PFSK-1 (cell line): ENCODE results near the gene SLC25A45.

ENCODE experiments used
- FOXP2 ChIP-seq: optimal IDR thresholded peaks from 2 replicates; pipeline ENCODE3; 2011; ENCODE audit warnings: borderline replicate concordance, control low read depth, inconsistent platforms; ENCODE audit not compliant: insufficient read depth; ENCODE audit errors: extremely low read length, extremely low read depth
- POLR2AphosphoS5 ChIP-seq: IDR thresholded peaks from 2 replicates; pipeline ENCODE4 v1.6.1; 2012; ENCODE audit warnings: low read depth, mild to moderate bottlenecking, control low read depth, low read length, moderate library complexity
- SIN3A ChIP-seq: IDR thresholded peaks from 2 replicates; pipeline ENCODE4 v1.6.1; 2012; ENCODE audit warnings: mild to moderate bottlenecking, low read length, moderate library complexity, borderline replicate concordance; ENCODE audit not compliant: insufficient read depth
- TAF1 ChIP-seq: IDR thresholded peaks from 2 replicates; pipeline ENCODE4 v1.6.1; 2012; ENCODE audit warnings: low read length, control low read depth, borderline replicate concordance; ENCODE audit not compliant: insufficient read depth
- TF ChIP-seq, protein P1 (sequence below), 2 experiments: IDR thresholded peaks; 2 replicates each; pipeline versions ENCODE4 v1.6.1 to v1.8.0; 2011 to 2012; ENCODE audit warnings: low read depth in 2 of 2, low read length in 2 of 2, control low read depth in 1 of 2, inconsistent platforms in 1 of 2, mild to moderate bottlenecking in 1 of 2, moderate library complexity in 1 of 2; ENCODE audit not compliant: insufficient read depth in 1 of 2

SLC25A45 gene

DNA sequence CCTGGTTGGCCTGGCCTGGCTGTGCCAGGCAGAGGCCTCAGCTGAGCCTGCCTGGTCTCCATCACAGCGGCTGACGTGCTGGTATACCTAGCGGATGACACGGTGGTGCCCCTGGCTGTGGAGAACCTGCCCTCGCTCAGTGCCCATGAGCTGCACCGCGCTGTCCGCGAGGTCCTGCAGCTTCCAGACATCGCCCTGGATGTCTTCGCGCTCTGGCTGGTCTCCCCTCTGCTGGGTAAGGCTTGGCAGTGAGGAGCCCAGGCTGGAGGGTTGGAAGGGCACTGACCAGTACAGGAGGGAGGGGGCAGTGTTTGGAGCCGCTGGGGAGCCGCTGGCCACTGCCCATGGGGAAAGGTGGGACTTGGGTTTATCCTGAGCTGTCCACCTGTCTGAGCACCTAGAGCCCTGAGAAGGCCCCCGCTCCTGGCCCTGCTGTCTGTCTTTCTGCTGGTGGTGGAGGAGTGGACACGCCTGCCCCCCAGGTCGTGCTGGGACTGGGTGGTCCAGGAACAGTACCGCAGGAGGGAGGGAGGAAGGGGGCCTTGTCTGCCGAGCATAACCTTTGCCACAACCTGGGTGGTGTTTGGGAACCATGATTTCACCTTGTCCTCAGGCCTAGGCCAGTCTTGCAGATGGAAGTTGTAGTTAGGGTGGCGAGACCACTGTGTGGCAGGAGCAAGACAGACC, 7.0 kb upstream of the SLC25A45 start:
- TF ChIP-seq POLR2AphosphoS5 (no peak), TAF1 (no peak), SIN3A (no peak)

DNA sequence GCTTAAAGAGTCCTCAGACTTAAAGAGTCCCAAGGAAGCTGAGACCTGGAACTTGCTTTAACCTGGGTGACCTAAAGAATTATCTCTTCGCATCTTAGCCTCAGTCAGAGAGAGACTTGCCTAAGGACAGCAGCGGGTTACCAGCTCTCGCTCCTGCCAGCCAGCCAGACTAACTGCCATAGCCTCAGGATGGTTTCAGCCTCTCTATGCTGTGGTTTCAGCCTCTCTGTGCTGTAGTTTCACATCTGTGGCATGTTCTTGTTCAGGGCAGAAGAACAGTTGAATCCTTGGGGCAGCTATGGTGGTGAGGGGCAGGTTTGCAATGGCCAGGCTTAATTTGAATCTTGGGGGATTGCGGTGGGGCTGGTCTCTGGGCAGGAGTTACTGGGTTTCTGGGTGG, 6.3 kb upstream of the SLC25A45 start:
- TF ChIP-seq FOXP2 (no peak), TAF1 (no peak), POLR2AphosphoS5 (peak; percentile 15; the same call in 1 of the 2 replicates)
- TF ChIP-seq, protein P1, sequence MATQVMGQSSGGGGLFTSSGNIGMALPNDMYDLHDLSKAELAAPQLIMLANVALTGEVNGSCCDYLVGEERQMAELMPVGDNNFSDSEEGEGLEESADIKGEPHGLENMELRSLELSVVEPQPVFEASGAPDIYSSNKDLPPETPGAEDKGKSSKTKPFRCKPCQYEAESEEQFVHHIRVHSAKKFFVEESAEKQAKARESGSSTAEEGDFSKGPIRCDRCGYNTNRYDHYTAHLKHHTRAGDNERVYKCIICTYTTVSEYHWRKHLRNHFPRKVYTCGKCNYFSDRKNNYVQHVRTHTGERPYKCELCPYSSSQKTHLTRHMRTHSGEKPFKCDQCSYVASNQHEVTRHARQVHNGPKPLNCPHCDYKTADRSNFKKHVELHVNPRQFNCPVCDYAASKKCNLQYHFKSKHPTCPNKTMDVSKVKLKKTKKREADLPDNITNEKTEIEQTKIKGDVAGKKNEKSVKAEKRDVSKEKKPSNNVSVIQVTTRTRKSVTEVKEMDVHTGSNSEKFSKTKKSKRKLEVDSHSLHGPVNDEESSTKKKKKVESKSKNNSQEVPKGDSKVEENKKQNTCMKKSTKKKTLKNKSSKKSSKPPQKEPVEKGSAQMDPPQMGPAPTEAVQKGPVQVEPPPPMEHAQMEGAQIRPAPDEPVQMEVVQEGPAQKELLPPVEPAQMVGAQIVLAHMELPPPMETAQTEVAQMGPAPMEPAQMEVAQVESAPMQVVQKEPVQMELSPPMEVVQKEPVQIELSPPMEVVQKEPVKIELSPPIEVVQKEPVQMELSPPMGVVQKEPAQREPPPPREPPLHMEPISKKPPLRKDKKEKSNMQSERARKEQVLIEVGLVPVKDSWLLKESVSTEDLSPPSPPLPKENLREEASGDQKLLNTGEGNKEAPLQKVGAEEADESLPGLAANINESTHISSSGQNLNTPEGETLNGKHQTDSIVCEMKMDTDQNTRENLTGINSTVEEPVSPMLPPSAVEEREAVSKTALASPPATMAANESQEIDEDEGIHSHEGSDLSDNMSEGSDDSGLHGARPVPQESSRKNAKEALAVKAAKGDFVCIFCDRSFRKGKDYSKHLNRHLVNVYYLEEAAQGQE (IDR thresholded peaks at IDR 0.05; ENCODE audit: insufficient read depth in 1 of 2, low read depth in 2 of 2, low read length in 2 of 2), result no peak

DNA sequence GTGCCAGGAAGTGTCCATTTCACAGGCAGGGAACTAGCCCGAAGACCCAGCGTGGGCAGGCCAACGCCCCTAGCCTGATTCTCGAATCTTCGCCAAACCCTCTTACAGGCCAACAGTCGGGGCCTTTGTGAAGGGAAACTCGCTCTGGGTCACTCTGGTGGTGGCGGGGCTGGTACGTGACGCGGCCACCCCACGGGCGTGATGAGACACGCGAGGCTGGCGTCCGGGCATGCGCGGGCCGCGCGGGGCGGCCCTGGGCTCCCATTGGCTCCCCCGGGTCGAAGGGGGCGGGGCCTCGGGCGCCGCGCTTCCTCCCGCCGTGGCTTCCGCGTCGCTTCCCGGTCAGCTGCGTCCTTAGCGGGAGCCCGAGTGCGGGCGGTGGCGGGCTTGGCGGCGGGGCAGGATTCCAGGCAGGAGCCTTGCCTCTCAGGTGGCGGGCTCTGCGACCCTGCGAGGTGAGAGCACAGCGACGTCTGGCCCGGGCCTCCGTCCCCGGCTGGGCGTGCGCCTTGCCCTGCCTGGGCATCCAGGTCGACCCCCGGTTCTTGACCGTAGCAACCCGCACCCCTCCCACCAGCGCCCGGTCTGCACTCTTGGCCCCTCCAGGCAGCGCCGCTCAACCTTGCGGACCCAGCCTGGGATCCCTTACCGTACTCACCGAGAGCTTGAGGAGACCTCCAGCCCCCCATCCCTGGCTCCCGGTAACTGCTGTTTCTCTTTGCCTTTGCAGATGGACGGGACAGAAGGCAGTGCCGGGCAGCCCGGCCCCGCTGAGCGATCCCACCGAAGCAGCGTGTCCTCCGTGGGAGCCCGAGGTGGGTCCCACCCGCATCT, 4.1 kb upstream of the SLC25A45 start, which contains the start of gene FRMD8:
FRMD8 (plus strand) TSS at position 331 of the 834 bp plus-strand sequence; CDS start at position 731, 400 bp downstream.
- TF ChIP-seq TAF1, result peak; percentile 78; the same call in 1 of the 2 replicates
- TF ChIP-seq FOXP2, result peak; percentile 12
- TF ChIP-seq SIN3A, result peak; percentile 83; the same call in 1 of the 2 replicates
- TF ChIP-seq, protein P1 (IDR thresholded peaks at IDR 0.05; ENCODE audit: insufficient read depth in 1 of 2, low read depth in 2 of 2, low read length in 2 of 2), result 0 out of 4 replicates have a peak, but pooled peaks of 1 of the 2 experiments have one; percentile 28
- peak; percentile 96 for TF ChIP-seq POLR2AphosphoS5

DNA sequence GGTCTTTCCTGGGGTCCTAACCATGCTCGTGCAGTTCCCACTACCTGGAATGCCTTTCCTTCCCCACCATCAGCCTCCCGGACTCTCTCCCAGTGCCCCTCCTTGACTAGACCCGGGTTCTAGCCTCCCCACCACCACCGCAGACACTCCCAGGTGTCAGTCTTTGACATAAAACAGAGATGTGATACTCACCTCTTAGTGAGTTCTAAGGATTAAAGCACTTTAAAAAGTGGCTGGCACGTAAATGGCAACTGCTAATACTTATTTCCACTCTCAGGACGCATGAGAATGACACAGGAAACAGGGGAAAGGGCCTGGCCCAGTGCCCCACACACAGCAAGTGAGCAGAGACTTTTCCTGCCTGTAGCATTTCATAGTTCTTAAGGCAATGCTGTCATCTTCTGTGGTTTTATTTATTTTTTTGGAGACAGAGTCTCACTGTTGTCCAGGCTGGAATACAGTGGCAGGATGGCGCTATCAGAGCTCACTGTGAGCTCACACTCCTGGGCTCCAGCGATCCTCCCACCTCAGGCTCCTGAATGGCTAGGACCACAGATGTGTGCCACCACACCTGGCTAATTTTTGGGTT, 1.9 kb upstream of the SLC25A45 start:
- TF ChIP-seq TAF1 (0 out of 2 replicates have a peak, but pooled peaks have one; percentile 26), SIN3A (no peak), POLR2AphosphoS5 (no peak), FOXP2 (no peak)
- TF ChIP-seq, protein P1 (IDR thresholded peaks at IDR 0.05; ENCODE audit: insufficient read depth in 1 of 2, low read depth in 2 of 2, low read length in 2 of 2), result no peak

DNA sequence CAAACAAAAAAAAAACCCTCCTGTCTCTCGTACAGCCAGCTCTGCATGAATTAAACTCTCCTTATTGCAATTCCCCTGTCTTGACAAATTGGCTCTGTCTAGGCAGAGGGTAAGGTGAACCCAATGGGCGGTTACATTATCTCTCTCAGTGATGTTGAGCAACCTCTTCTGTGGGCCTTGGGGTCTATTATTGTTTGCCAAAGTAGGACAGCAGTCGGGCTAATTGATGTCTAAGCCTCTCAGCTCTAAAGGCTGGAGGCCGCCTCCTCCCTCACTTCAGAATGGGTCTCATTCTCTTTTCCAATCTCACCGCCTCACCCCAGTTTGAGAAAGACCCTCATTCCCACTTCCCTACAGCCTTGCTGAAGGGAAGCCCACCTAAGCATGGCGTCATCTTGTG, 1.3 kb upstream of the SLC25A45 start:
- no peak for TF ChIP-seq TAF1
- TF ChIP-seq, protein P1 (IDR thresholded peaks at IDR 0.05; ENCODE audit: insufficient read depth in 1 of 2, low read depth in 2 of 2, low read length in 2 of 2), result no peak
- no peak for TF ChIP-seq POLR2AphosphoS5
- TF ChIP-seq FOXP2, result no peak
- TF ChIP-seq SIN3A, result no peak
